GM12878 (cell line): ENCODE data around the gene NOP14. TPM values are rescaled to one million over a fixed set of nuclear protein-coding genes. Genes with fewer than 3 reads are reported as not detected.

Source experiments
- ATAC-seq: fragments of 200-7000 bp; cut with Tn5 transposase; 3 replicates; pipeline ENCODE4 v1.9.1; 2020; ENCODE audit warnings: mild to moderate bottlenecking, moderate library complexity
- BruUV-seq: library from RNA; stranded (reverse); fragments of 400-500 nt; replicated peaks from 2 replicates; lab custom pipeline; 2021; lab: Mats Ljungman, UMichigan
- CTCF ChIA-PET: fragments of 300-600 bp; sonication (Branson Sonifier 250); formaldehyde crosslinking; extraction: SDS; loops from one replicate; lab custom pipeline; 2021; ENCODE audit warnings: inconsistent platforms; lab: Yijun Ruan, JAX
- POLR2A ChIA-PET: fragments of 350-600 bp; formaldehyde crosslinking; extraction: SDS; loops from one replicate; lab custom pipeline; 2021; ENCODE audit warnings: inconsistent platforms; lab: Charles Lee
- RAD21 ChIA-PET: fragments of 300-600 bp; sonication (Branson Sonifier 250); formaldehyde crosslinking; loops from one replicate; lab custom pipeline; 2023; ENCODE audit warnings: antibody characterized with exemption; ENCODE audit not compliant: unreplicated experiment; lab: Charles Lee
- SMC1A ChIA-PET: fragments of 300-600 bp; sonication (Branson Sonifier 250); formaldehyde crosslinking; loops from one replicate; lab custom pipeline; 2023; ENCODE audit not compliant: unreplicated experiment, uncharacterized antibody; lab: Charles Lee
- DNase-seq: peaks from one replicate; pipeline ENCODE4 v3.0.0-alpha.2; 2011; ENCODE audit warnings: low read depth, low spot score
- FAIRE-seq: peaks from 3 replicates; lab custom pipeline; 2011; peaks lifted over from hg19 to GRCh38; lab: Jason Lieb, UNC
- H2AFZ ChIP-seq: 2 replicates; pipeline ENCODE4 v1.6.0; 2011; ENCODE audit warnings: low read depth, low read length, control low read depth; ENCODE audit not compliant: control insufficient read depth
- H3K27ac ChIP-seq: 2 replicates; pipeline ENCODE4 v1.5.1; 2011; ENCODE audit warnings: control low read depth; ENCODE audit not compliant: control insufficient read depth, insufficient read depth
- H3K27me3 ChIP-seq, 2 experiments: replicated peaks in 1 of 2; 2 replicates each; pipeline versions ENCODE4 v1.6.0 to v1.6.1; 2011; ENCODE audit warnings: low read length in 1 of 2; ENCODE audit not compliant: control insufficient read depth in 2 of 2, insufficient read depth in 2 of 2
- H3K36me3 ChIP-seq, 2 experiments: 2 replicates each; pipeline ENCODE4 v1.5.1; 2011; ENCODE audit warnings: low read length in 1 of 2; ENCODE audit not compliant: control insufficient read depth in 2 of 2, insufficient read depth in 2 of 2
- H3K4me1 ChIP-seq: 2 replicates; pipeline ENCODE4 v1.6.1; 2011; ENCODE audit warnings: mild to moderate bottlenecking, low read length, moderate library complexity, mixed read lengths; ENCODE audit not compliant: control insufficient read depth, insufficient read depth
- H3K4me2 ChIP-seq: 2 replicates; pipeline ENCODE4 v1.6.0; 2011; ENCODE audit warnings: control low read depth; ENCODE audit not compliant: control insufficient read depth, insufficient read depth
- H3K4me3 ChIP-seq: fragments of 200-600 bp; sonication (generic); 2 replicates; pipeline ENCODE4 v1.5.1; 2016
- H3K79me2 ChIP-seq: 2 replicates; pipeline ENCODE4 v1.6.0; 2011; ENCODE audit warnings: low read length; ENCODE audit not compliant: control insufficient read depth, insufficient read depth
- H3K9ac ChIP-seq: 2 replicates; pipeline ENCODE4 v1.8.0; 2011; ENCODE audit warnings: low read length, control low read depth, mixed read lengths; ENCODE audit not compliant: control insufficient read depth, insufficient read depth
- H3K9me3 ChIP-seq: replicated peaks from 3 replicates; pipeline ENCODE4 v1.5.1; 2011; ENCODE audit warnings: mild to moderate bottlenecking, low read length; ENCODE audit not compliant: control insufficient read depth, insufficient read depth
- H4K20me1 ChIP-seq: 2 replicates; pipeline ENCODE4 v1.6.0; 2011; ENCODE audit not compliant: control insufficient read depth, insufficient read depth
- CEBPB ChIP-seq, 2 experiments: fragments of 150-350 bp in 1 of 2; IDR thresholded peaks; 2 replicates each; pipeline ENCODE4 v1.6.1; 2012 to 2014; ENCODE audit warnings: low read depth in 2 of 2, low read length in 2 of 2, borderline replicate concordance in 1 of 2, inconsistent platforms in 1 of 2
- CHD1 ChIP-seq: IDR thresholded peaks from 2 replicates; pipeline ENCODE4 v1.6.1; 2012; ENCODE audit warnings: low read depth, low read length, improper control_type of control experiment
- ELK1 ChIP-seq: IDR thresholded peaks from 2 replicates; pipeline ENCODE4 v1.6.1; 2012; ENCODE audit warnings: low read depth, low read length, improper control_type of control experiment
- LARP7 ChIP-seq: fragments of 450-650 bp; IDR thresholded peaks from 2 replicates; pipeline ENCODE4 v1.6.1; 2017; ENCODE audit warnings: mild to moderate bottlenecking
- MTA2 ChIP-seq: fragments of 450-650 bp; IDR thresholded peaks from 2 replicates; pipeline ENCODE4 v1.6.1; 2016; ENCODE audit warnings: low read depth, mild to moderate bottlenecking, moderate library complexity
- PRDM15 ChIP-seq: fragments of 450-650 bp; formaldehyde crosslinking; IDR thresholded peaks from 2 replicates; pipeline ENCODE4 v1.4.0; 2020; ENCODE audit warnings: mild to moderate bottlenecking, moderate library complexity
- SIN3A ChIP-seq: IDR thresholded peaks from 2 replicates; pipeline ENCODE4 v1.6.1; 2012; ENCODE audit warnings: low read depth, low read length, improper control_type of control experiment
- ZNF384 ChIP-seq: IDR thresholded peaks from 2 replicates; pipeline ENCODE4 v1.6.1; 2012; ENCODE audit warnings: low read depth, mild to moderate bottlenecking, low read length, improper control_type of control experiment, borderline replicate concordance
- ZNF622 ChIP-seq: fragments of 450-650 bp; IDR thresholded peaks from 2 replicates; pipeline ENCODE4 v1.6.1; 2017; ENCODE audit warnings: mild to moderate bottlenecking, inconsistent platforms
- ZNF687 ChIP-seq: fragments of 450-650 bp; IDR thresholded peaks from 2 replicates; pipeline ENCODE4 v1.6.1; 2017; ENCODE audit warnings: mild to moderate bottlenecking, moderate library complexity
- WGBS: methylation state at CpG from one replicate; pipeline ENCODE4 v1.1.6; 2016; ENCODE audit warnings: low lambda C conversion rate; ENCODE audit not compliant: insufficient replicate concordance, insufficient coverage; ENCODE audit errors: missing lambda C conversion rate; 5-methylcytosine and 5-hydroxymethylcytosine counted together
- in situ Hi-C: fragments of 300-500 bp; cut with MboI; formaldehyde crosslinking; loops from 9 replicates; pipeline ENCODE4 v1.14.3; 2018; ENCODE audit warnings: mixed read lengths
- intact Hi-C: fragments of 100-400 bp; cut with micrococcal nuclease; formaldehyde crosslinking; loops from one replicate; pipeline ENCODE4 v1.14.2; 2022; ENCODE audit not compliant: unreplicated experiment
- polyA plus RNA-seq, 11 experiments: library from polyadenylated mRNA; depleted of rRNA in 4 of 11; unstranded in 6 of 11; stranded (reverse) in 5 of 11; fragments of >200 nt; fragmentation: Nextera tagmentation in 4 of 11; fragmentation: Illumina TruSeq in 1 of 11; extraction: Ambion mirVana in 4 of 11; extraction: Trizol in 1 of 11; gene quantifications; 1 replicate in 1 of 11; 2 replicates in 10 of 11; pipeline versions ENCODE4 v1.2.1 to v1.2.3, GENCODE V29; 2011 to 2016; ENCODE audit warnings: inconsistent platforms in 2 of 11, missing spikeins in 2 of 11, low read depth in 1 of 11
- total RNA-seq, 4 experiments: library from RNA; depleted of rRNA in 3 of 4; stranded (reverse); fragments of >200 nt in 3 of 4; fragmentation: Illumina TruSeq in 1 of 4; extraction: Trizol in 1 of 4; gene quantifications; 2 replicates each; pipeline versions ENCODE4 v1.2.1 to v1.2.3, GENCODE V29; 2013 to 2021

Gene NOP14
- total and polyA plus RNA-seq, 10 of the 15 experiments (the other 5 are each of a cell fraction or from before 2014, with no cell fraction given) = 13.8 to 80.6 (median 49.7) TPM

- in situ Hi-C loops = no loop called here
- SMC1A ChIA-PET = interaction anchor here (0.7 to 3.6 kb wide), 6 partner anchors 9 to 199 kb away, joined by 3 to 19 read pairs (median 4); no protein-coding TSS in a partner anchor
- POLR2A ChIA-PET = interaction anchor here (0.5 to 3.1 kb wide), 9 partner anchors 9 to 542 kb away, joined by 3 to 22 read pairs (median 4); no protein-coding TSS in a partner anchor
- no TSS peak for BruUV-seq
- H3K36me3 ChIP-seq = peaks cover 2 to 15% of the 10 kb centered on the region in 2 experiments
- RAD21 ChIA-PET = interaction anchor here (0.6 to 4.5 kb wide), 12 partner anchors 8 to 200 kb away, joined by 3 to 35 read pairs (median 3); no protein-coding TSS in a partner anchor
- no peaks in the 10 kb centered on the region; the same call in 1 of the 3 replicates for H3K9me3 ChIP-seq
- H3K27me3 ChIP-seq = no peaks in the 10 kb centered on the region
- ATAC-seq = peak; percentile 54
- 2% methylated on average over 40 of the region's 40 CpGs for WGBS
- no peak for DNase-seq
- CTCF ChIA-PET = interaction anchor here (0.7 to 3.4 kb wide), 10 partner anchors 10 to 743 kb away, joined by 3 to 28 read pairs (median 6); no protein-coding TSS in a partner anchor
- H3K4me2 ChIP-seq = peak overlapping the region; percentile 70
- H2AFZ ChIP-seq = peak overlapping the region; percentile 82
- H3K4me1 ChIP-seq = peaks cover 15% of the 10 kb centered on the region
- no peak for FAIRE-seq
- peak overlapping the region; percentile 78 for H3K4me3 ChIP-seq
- intact Hi-C loops = loop anchor here (1.0 to 5.0 kb wide), 5 partner anchors 26 to 265 kb away; partner anchors contain the start of gene ADD1
- H3K79me2 ChIP-seq = peaks cover 47% of the 10 kb centered on the region
- H3K9ac ChIP-seq = peak overlapping the region; percentile 96
- H4K20me1 ChIP-seq = peaks cover 11% of the 10 kb centered on the region
- H3K27ac ChIP-seq = peak overlapping the region; percentile 91
- TF ChIP-seq MTA2 (0 out of 2 replicates have a peak, but pooled peaks have one; percentile 16), SIN3A (no peak), LARP7 (peak; percentile 62; the same call in 1 of the 2 replicates), CEBPB (IDR thresholded peaks at IDR 0.05; ENCODE audit: borderline replicate concordance in 1 of 2, low read depth in 2 of 2, low read length in 2 of 2) (no peak), ZNF687 (no peak), CHD1 (no peak), ELK1 (no peak), PRDM15 (CRISPR knock-in tag) (no peak), ZNF384 (no peak), ZNF622 (no peak)
These were observed 512 bp downstream of the NOP14 start for GRCh38 chr4:2962614-2963174.
